ENCODE measurements around the gene SLIT3.

DNA sequence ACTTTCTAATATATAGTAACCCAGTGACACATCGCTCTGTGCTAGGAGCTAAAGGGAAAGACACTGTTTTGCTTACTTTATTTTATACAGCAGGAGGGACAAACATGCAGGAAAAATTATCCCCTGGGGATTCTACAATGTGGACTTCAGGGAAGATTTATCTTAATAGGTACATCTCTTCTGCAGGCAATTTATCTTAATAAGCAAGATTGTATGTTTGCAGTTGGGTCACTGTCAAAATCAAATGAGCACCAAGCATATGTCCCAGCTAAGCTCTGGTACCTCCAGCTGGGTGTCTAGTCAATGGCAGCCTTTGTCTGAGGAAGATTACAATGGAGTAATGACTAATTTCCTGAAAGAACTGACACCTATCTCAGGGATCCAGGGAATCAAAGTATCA lies 411.9 kb downstream of the SLIT3 start:
- TF ChIP-seq POLR2A (IDR thresholded peaks at IDR 0.05) = no peak
- TF ChIP-seq, protein P1, sequence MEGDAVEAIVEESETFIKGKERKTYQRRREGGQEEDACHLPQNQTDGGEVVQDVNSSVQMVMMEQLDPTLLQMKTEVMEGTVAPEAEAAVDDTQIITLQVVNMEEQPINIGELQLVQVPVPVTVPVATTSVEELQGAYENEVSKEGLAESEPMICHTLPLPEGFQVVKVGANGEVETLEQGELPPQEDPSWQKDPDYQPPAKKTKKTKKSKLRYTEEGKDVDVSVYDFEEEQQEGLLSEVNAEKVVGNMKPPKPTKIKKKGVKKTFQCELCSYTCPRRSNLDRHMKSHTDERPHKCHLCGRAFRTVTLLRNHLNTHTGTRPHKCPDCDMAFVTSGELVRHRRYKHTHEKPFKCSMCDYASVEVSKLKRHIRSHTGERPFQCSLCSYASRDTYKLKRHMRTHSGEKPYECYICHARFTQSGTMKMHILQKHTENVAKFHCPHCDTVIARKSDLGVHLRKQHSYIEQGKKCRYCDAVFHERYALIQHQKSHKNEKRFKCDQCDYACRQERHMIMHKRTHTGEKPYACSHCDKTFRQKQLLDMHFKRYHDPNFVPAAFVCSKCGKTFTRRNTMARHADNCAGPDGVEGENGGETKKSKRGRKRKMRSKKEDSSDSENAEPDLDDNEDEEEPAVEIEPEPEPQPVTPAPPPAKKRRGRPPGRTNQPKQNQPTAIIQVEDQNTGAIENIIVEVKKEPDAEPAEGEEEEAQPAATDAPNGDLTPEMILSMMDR (IDR thresholded peaks at IDR 0.05) = no peak

Data from suprapubic skin (tissue), 3 donors.